GM18868 (cell line): ENCODE data around the gene FANCM.
"Not testable (repeated sequence)": the region's sequence is repeated elsewhere in the genome, so short reads cannot be mapped to it uniquely, and the experiment has no call there.

Experiments
- ATAC-seq: cut with Tn5 transposase; IDR thresholded peaks from one replicate; pipeline ENCODE4 v1.9.1; 2021; ENCODE audit warnings: mild to moderate bottlenecking, moderate library complexity; ENCODE audit not compliant: unreplicated experiment

FANCM gene

GRCh38 chr14:45142083-45142482 lies 6.4 kb downstream of the FANCM start:
- ATAC-seq = not testable (repeated sequence)

- ATAC-seq = peak; percentile 79
Observed at GRCh38 chr14:45144658-45145057, 8.9 kb downstream of the FANCM start.

- peak; percentile 68 for ATAC-seq
Observed at GRCh38 chr14:45145214-45145613, 9.5 kb downstream of the FANCM start.

- ATAC-seq = no peak
Observed at GRCh38 chr14:45149602-45150001, 13.9 kb downstream of the FANCM start.

GRCh38 chr14:45150386-45150890 lies 14.7 kb downstream of the FANCM start:
- ATAC-seq = no peak

- peak; percentile 95 for ATAC-seq
Observed at GRCh38 chr14:45156067-45156466, 20.3 kb downstream of the FANCM start.

- ATAC-seq = no peak
Observed at GRCh38 chr14:45169906-45170305, 34.2 kb downstream of the FANCM start.

- no peak for ATAC-seq
Observed at GRCh38 chr14:45177076-45177475, 41.3 kb downstream of the FANCM start.

- ATAC-seq = no peak
Observed at GRCh38 chr14:45181329-45181728, 45.6 kb downstream of the FANCM start.

GRCh38 chr14:45181806-45182205 lies 46.1 kb downstream of the FANCM start:
- no peak for ATAC-seq

- peak; percentile 56 for ATAC-seq
Observed at GRCh38 chr14:45185100-45185814, 49.5 kb downstream of the FANCM start.

GRCh38 chr14:45194964-45195363 lies 59.2 kb downstream of the FANCM start:
- ATAC-seq = peak; percentile 50

- no peak for ATAC-seq
Observed at GRCh38 chr14:45198551-45198950, 62.8 kb downstream of the FANCM start.

- ATAC-seq = no peak
Observed at GRCh38 chr14:45199230-45199629, 63.5 kb downstream of the FANCM start.

GRCh38 chr14:45201905-45202304 lies 66.2 kb downstream of the FANCM start:
- ATAC-seq = peak; percentile 87

GRCh38 chr14:45204241-45204640 lies 68.5 kb downstream of the FANCM start:
- ATAC-seq = peak; percentile 54

GRCh38 chr14:45210159-45210558 lies 74.4 kb downstream of the FANCM start:
- no peak for ATAC-seq

- no peak for ATAC-seq
Observed at GRCh38 chr14:45211295-45211694, 75.6 kb downstream of the FANCM start.

GRCh38 chr14:45212231-45212630 lies 76.5 kb downstream of the FANCM start:
- no peak for ATAC-seq

GRCh38 chr14:45213716-45214115 lies 78.0 kb downstream of the FANCM start:
- ATAC-seq = not testable (repeated sequence)

- ATAC-seq = not testable (repeated sequence)
Observed at GRCh38 chr14:45214341-45214740, 78.6 kb downstream of the FANCM start.

GRCh38 chr14:45222485-45223262 lies 86.9 kb downstream of the FANCM start:
- peak; percentile 72 for ATAC-seq
